Activated CD4-positive, alpha-beta T cell treated with anti-CD3 and anti-CD28 coated beads, Interleukin-2, amount 50 U/mL, for 48 hours (primary cell): ENCODE data around the gene ATP2C1.

ENCODE experiments used
- DNase-seq, 2 experiments: peaks; one replicate each; pipeline ENCODE4 v3.0.0-alpha.2; 2020

Gene ATP2C1

GRCh38 chr3:131053043-131053859, 159.4 kb downstream of the ATP2C1 start:
- no peak for DNase-seq
